GM12873 (cell line): ENCODE data around the gene COL4A3.

ENCODE experiments used
- TF ChIP-seq, protein P1 (sequence below): IDR thresholded peaks from 2 replicates; pipeline ENCODE4 v1.5.1; 2012; ENCODE audit warnings: low read depth, mild to moderate bottlenecking, moderate library complexity, low read length, control low read depth; ENCODE audit not compliant: insufficient read depth; ENCODE audit errors: missing control alignments

Gene COL4A3

DNA sequence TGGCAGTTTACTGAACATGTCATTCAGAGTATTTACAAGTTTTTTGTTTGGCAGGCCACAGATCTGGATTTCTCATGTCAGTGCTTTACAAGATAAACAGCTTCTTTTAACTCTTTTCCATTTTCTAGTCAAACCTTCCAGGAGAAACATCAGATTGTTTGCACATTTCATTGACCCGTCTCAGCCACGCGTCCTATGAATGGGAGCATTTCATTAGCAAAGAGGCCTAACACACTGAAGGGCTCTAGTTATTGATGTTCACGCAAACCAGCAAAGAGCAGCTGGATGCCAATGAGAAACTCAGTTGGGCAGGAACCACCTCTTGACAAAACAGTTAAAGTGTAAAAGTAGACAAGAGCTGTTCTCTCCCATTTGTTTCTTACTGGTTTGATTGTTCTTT, 131.4 kb downstream of the COL4A3 start:
- TF ChIP-seq, protein P1, sequence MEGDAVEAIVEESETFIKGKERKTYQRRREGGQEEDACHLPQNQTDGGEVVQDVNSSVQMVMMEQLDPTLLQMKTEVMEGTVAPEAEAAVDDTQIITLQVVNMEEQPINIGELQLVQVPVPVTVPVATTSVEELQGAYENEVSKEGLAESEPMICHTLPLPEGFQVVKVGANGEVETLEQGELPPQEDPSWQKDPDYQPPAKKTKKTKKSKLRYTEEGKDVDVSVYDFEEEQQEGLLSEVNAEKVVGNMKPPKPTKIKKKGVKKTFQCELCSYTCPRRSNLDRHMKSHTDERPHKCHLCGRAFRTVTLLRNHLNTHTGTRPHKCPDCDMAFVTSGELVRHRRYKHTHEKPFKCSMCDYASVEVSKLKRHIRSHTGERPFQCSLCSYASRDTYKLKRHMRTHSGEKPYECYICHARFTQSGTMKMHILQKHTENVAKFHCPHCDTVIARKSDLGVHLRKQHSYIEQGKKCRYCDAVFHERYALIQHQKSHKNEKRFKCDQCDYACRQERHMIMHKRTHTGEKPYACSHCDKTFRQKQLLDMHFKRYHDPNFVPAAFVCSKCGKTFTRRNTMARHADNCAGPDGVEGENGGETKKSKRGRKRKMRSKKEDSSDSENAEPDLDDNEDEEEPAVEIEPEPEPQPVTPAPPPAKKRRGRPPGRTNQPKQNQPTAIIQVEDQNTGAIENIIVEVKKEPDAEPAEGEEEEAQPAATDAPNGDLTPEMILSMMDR = no peak

DNA sequence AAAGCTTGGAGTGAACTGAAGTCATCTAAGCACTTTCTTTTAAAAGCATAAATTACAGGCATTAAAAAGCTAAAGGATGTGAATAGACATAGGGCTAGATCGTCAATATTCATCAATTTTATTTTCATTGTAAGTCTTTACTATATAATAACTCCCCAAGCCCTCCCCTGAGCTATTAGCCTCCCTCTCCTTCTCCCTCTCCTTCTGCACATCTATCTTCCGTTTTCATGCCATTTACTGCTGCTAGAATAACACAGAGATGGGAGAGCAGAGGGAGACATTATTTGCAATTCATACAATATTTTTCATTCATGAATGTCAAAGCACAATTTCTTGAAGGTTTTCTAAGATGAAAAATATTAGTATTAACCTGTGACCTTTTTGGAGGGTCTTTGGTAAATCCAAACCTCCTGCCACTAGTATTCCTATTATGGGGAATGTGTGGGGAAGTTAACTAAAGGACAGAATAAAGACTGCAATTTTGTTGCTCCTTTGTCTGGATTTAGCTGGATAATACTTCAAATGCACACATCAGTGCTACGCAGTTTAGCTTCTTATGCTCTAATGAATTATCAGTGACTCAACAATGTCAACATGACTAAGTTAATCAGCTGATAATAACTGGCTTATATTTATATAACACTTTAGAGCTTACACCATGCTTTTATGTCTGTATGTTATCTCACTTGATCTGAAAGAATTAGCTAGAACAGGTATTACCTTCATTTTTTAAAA, 132.4 kb downstream of the COL4A3 start:
- TF ChIP-seq, protein P1 = no peak

DNA sequence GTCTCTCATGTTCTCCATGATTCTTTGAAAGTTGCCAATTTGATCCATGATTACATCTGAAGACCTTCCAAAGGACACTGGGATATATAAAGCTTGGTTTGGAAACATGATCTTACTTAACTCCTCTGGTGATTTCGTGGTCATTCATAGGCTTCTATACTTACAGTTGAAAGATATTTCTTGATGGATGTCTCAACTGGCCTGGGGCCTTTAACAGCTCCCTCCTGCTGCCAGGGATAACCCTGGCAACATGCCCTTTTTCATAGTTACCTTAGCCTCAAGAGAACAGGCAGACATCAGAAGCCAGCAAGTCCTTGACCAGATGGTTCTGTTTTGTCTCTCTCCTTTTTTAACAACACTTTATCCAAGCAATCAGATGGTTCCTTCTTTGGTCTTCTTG, 137.1 kb downstream of the COL4A3 start:
- TF ChIP-seq, protein P1 = no peak

DNA sequence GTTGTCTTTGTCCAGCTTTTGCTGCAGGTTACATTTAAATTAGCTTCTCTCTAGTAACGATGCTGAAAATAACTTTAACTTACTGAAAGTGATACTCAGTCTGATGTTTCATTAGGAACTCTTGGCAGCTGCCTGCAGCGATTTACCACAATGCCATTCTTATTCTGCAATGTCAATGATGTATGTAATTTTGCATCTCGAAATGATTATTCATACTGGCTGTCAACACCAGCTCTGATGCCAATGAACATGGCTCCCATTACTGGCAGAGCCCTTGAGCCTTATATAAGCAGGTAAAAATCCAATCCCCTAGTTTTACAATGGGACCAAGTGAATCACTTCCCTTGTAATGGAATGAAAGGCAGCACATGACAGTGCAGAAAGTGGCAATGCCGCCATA, 144.4 kb downstream of the COL4A3 start:
- TF ChIP-seq, protein P1 = no peak

DNA sequence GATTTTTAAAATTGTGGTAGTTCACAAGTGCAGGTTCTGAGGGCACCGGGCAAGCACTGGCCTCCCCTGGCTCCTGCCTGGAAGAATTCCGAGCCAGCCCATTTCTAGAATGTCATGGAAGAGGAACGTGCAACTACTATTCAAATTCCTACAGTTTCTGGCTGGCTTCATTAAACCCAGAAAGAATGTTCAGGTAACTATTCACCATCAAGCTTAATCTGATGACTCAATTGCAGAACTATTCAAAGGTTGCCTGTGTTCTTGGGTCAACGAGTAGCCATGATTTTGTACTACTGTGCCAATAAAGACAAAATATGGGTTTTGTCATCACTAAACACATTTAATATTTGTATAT, 146.3 kb downstream of the COL4A3 start:
- TF ChIP-seq, protein P1 = no peak

DNA sequence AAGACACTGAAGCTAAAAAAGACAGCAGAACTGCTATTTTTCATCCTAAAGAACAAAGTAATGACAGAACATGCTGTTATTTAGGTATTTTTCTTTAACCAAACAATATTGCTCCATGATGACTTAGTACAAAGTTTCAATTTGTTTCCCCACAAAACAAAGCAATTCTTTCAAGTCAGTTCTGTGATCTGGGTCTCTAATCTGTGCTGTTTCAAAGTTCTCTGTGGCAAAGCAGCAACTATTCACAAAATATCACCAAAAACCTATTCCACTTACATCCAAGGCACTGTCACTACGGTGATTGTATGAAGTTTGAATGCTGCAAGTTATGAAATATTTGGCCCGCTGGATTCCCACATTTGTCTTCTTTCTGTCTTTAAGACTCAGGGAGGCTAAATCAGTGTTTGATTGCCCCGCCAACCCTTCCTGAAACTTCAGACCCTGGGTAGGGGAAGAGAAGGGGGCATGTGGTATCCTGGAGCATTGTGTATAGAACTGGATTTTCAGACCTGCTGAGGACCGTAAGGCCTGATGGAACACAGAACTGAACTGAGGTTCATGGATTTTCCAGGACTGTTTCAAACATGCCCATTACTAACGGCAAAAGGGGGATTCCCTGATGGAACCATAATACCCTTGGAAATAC, 147.6 kb downstream of the COL4A3 start:
- TF ChIP-seq, protein P1 = no peak

DNA sequence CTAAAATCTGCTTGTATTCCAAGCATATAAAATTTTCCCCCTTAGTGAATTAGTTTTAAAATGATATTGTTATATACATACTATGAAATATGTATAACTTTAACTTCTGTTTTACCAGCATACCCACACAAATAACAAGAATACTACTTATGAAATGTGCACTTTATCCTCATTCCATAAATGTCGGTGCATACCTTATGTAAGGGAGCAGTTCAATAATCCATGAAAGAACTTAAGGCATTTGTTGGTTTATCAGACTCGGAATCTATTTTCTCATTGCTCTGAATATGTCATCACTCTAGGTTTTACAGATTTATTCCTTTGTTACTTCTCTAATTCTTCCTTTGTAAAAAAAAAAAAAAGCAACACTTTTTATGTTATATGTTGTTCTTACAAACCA, 148.2 kb downstream of the COL4A3 start:
- TF ChIP-seq, protein P1 = no peak
